B cell (primary cell): ENCODE results near the gene ATG12. TPM values are rescaled to one million over a fixed set of nuclear protein-coding genes. Genes with fewer than 3 reads are reported as not detected.

Source experiments
- ATAC-seq: fragments of 200-7000 bp; cut with Tn5 transposase; one replicate; pipeline ENCODE4 v1.10.0; 2021; ENCODE audit warnings: low read depth, mild to moderate bottlenecking, moderate number of reproducible peaks, moderate library complexity
- CTCF ChIA-PET: fragments of 350-600 bp; sonication (Branson Sonifier 250); formaldehyde crosslinking; loops from one replicate; lab custom pipeline; 2021; ENCODE audit warnings: antibody characterized with exemption, inconsistent platforms; lab: Charles Lee
- POLR2A ChIA-PET: fragments of 350-600 bp; sonication (Branson Sonifier 250); formaldehyde crosslinking; loops from one replicate; lab custom pipeline; 2021; ENCODE audit warnings: antibody characterized with exemption; lab: Charles Lee
- DNase-seq: peaks from one replicate; pipeline ENCODE4 v3.0.0; 2013
- H2AFZ ChIP-seq: 2 replicates; pipeline ENCODE4 v1.6.1; 2012; ENCODE audit warnings: mild to moderate bottlenecking, low read depth, low read length; ENCODE audit not compliant: insufficient read depth, poor library complexity, severe bottlenecking
- H3K27ac ChIP-seq, 2 donors: 1 replicate in 1 of 2; 2 replicates in 1 of 2; pipeline ENCODE4 v1.5.1; 2012 to 2013; ENCODE audit warnings: low read length in 2 of 2, mild to moderate bottlenecking in 2 of 2, moderate library complexity in 1 of 2
- H3K27me3 ChIP-seq, 4 experiments: fragments of 200-600 bp in 1 of 4; sonication (generic) in 1 of 4; replicated peaks in 1 of 4; 1 replicate in 2 of 4; 2 replicates in 2 of 4; pipeline versions ENCODE4 v1.6.1 to v1.7.0; 2013 to 2016; ENCODE audit warnings: low read length in 3 of 4, mild to moderate bottlenecking in 2 of 4, mixed read lengths in 1 of 4, moderate library complexity in 1 of 4; ENCODE audit not compliant: insufficient read depth in 4 of 4, control insufficient read depth in 3 of 4; ENCODE audit errors: control extremely low read depth in 1 of 4
- H3K36me3 ChIP-seq, 2 experiments: replicated peaks in 1 of 2; 1 replicate in 1 of 2; 2 replicates in 1 of 2; pipeline versions ENCODE4 v1.6.1 to v1.7.1; 2013; ENCODE audit warnings: low read length in 1 of 2; ENCODE audit not compliant: insufficient read depth in 2 of 2, control insufficient read depth in 1 of 2; ENCODE audit errors: control extremely low read depth in 1 of 2, extremely low read depth in 1 of 2
- H3K4me1 ChIP-seq, 2 donors: fragments of 200-600 bp in 1 of 2; sonication (generic) in 1 of 2; 1 replicate in 1 of 2; 2 replicates in 1 of 2; pipeline versions ENCODE4 v1.5.1 to v1.6.1; 2013 to 2017; ENCODE audit warnings: low read length in 2 of 2; ENCODE audit not compliant: control insufficient read depth in 2 of 2, insufficient read depth in 2 of 2
- H3K4me2 ChIP-seq: replicated peaks from 2 replicates; pipeline ENCODE3; 2012; ENCODE audit warnings: mild to moderate bottlenecking, low read depth, low read length; ENCODE audit not compliant: poor library complexity, severe bottlenecking
- H3K4me3 ChIP-seq, 5 experiments: fragments of 200-600 bp in 1 of 5; sonication (generic) in 1 of 5; 1 replicate in 3 of 5; 2 replicates in 2 of 5; pipeline versions ENCODE4 v1.5.1 to v1.7.0; 2011 to 2016; ENCODE audit warnings: low read length in 4 of 5, mild to moderate bottlenecking in 4 of 5, low read depth in 2 of 5, control low read depth in 1 of 5, moderate library complexity in 1 of 5; ENCODE audit not compliant: insufficient read depth in 1 of 5; ENCODE audit errors: control extremely low read depth in 1 of 5, extremely low read depth in 1 of 5
- H3K79me2 ChIP-seq: fragments of 200-600 bp; sonication (generic); one replicate; pipeline ENCODE4 v1.6.0; 2016; ENCODE audit warnings: low read length; ENCODE audit not compliant: control insufficient read depth, insufficient read depth
- H3K9ac ChIP-seq: fragments of 200-600 bp; sonication (generic); 2 replicates; pipeline ENCODE4 v1.6.1; 2017; ENCODE audit warnings: mild to moderate bottlenecking, low read length, moderate library complexity
- H3K9me3 ChIP-seq, 3 donors: one replicate each; pipeline versions ENCODE4 v1.6.1 to v1.7.1; 2013; ENCODE audit warnings: low read length in 2 of 3; ENCODE audit not compliant: control insufficient read depth in 2 of 3, insufficient read depth in 1 of 3; ENCODE audit errors: control extremely low read depth in 1 of 3
- H4K20me1 ChIP-seq: 2 replicates; pipeline ENCODE4 v1.6.0; 2012; ENCODE audit warnings: mild to moderate bottlenecking, low read length; ENCODE audit not compliant: insufficient read depth, control insufficient read depth, poor library complexity, severe bottlenecking
- H3K27ac Mint-ChIP-seq: one replicate; pipeline ENCODE4 v1.8.0; 2021; ENCODE audit warnings: mixed read lengths
- H3K27me3 Mint-ChIP-seq: one replicate; pipeline ENCODE4 v1.8.0; 2021; ENCODE audit warnings: mixed read lengths
- H3K4me1 Mint-ChIP-seq: one replicate; pipeline ENCODE4 v1.8.0; 2021; ENCODE audit warnings: mixed read lengths
- H3K4me3 Mint-ChIP-seq: one replicate; pipeline ENCODE4 v1.8.0; 2021; ENCODE audit warnings: mixed read lengths
- H3K9me3 Mint-ChIP-seq: one replicate; pipeline ENCODE4 v1.8.0; 2022; ENCODE audit warnings: mixed read lengths; ENCODE audit not compliant: insufficient read depth
- CTCF ChIP-seq: fragments of 200-600 bp; IDR thresholded peaks from one replicate; pipeline ENCODE4 v1.8.0; 2022; ENCODE audit warnings: antibody characterized with exemption, mild to moderate bottlenecking
- EZH2 ChIP-seq: IDR thresholded peaks from 2 replicates; pipeline ENCODE4 v1.6.1; 2012; ENCODE audit warnings: borderline replicate concordance, low read depth, mild to moderate bottlenecking, moderate library complexity, low read length; ENCODE audit not compliant: insufficient read depth, poor library complexity, severe bottlenecking
- intact Hi-C: fragments of 100-400 bp; cut with micrococcal nuclease; formaldehyde crosslinking; loops from one replicate; pipeline ENCODE4 v1.10.0; 2022
- polyA plus RNA-seq: library from polyadenylated mRNA; depleted of rRNA; stranded (reverse); fragments of >200 nt; gene quantifications from 2 replicates; pipeline ENCODE4 v1.2.3, GENCODE V29; 2012
- total RNA-seq, 2 donors: library from RNA; stranded (reverse); fragments of 120-200 nt in 1 of 2; gene quantifications; 1 replicate in 1 of 2; 2 replicates in 1 of 2; pipeline versions ENCODE4 v1.2.3 to v1.2.4, GENCODE V29; 2013 to 2022

The ATG12 gene
- total and polyA plus RNA-seq, 2 donors (not counting 1 experiment from before 2014, with no cell fraction given): 60.8 to 97.5 TPM

- Mint-ChIP-seq H3K4me3 (no peak overlapping the region), H3K27ac (no peak overlapping the region), H3K27me3 (peaks cover 52% of the 10 kb centered on the region), H3K4me1 (peaks cover 13% of the 10 kb centered on the region), H3K9me3 (no peaks in the 10 kb centered on the region)
- Histone ChIP-seq H3K9me3 (peaks cover 0 to 8% (median 0%) of the 10 kb centered on the region in 3 donors), H3K27ac (no peak overlapping the region), H3K27me3 (peaks cover 0 to 29% (median 24%) of the 10 kb centered on the region in 4 experiments), H3K4me3 (no peak overlapping the region), H3K9ac (no peak overlapping the region), H3K79me2 (no peaks in the 10 kb centered on the region), H3K36me3 (no peaks in the 10 kb centered on the region), H4K20me1 (no peaks in the 10 kb centered on the region), H3K4me2 (no peak overlapping the region), H3K4me1 (peaks cover 13 to 17% of the 10 kb centered on the region in 2 donors), H2AFZ (no peak overlapping the region)
- ATAC-seq: no peak
- ChIA-PET POLR2A (no interaction called here), CTCF (no interaction called here)
- intact Hi-C loops: no loop called here
- DNase-seq: no peak
- TF ChIP-seq EZH2: no peak
- no peak for TF ChIP-seq CTCF
These were observed 30.0 kb downstream of the ATG12 start for GRCh38 chr5:115811406-115811805.

GRCh38 chr5:115810761-115811160 lies 30.6 kb downstream of the ATG12 start:
- no peak overlapping the region for H3K27ac ChIP-seq
- DNase-seq (no peak), ATAC-seq (no peak)
- no peak overlapping the region for H3K4me2 ChIP-seq
- Mint-ChIP-seq H3K4me3 (no peak overlapping the region), H3K27ac (no peak overlapping the region), H3K4me1 (peaks cover 9% of the 10 kb centered on the region), H3K27me3 (peaks cover 51% of the 10 kb centered on the region), H3K9me3 (no peaks in the 10 kb centered on the region)
- H3K9ac ChIP-seq: no peak overlapping the region
- H3K9me3 ChIP-seq: peaks cover 0 to 4% (median 0%) of the 10 kb centered on the region in 3 donors
- H3K79me2 ChIP-seq: no peaks in the 10 kb centered on the region
- ChIA-PET POLR2A (no interaction called here), CTCF (interaction anchor here (1.2 kb wide), 1 partner anchor 9 kb away, joined by 3 read pairs; no protein-coding TSS in a partner anchor)
- intact Hi-C loops: no loop called here
- no peak overlapping the region for H2AFZ ChIP-seq
- H3K27me3 ChIP-seq: peaks cover 0 to 23% (median 21%) of the 10 kb centered on the region in 4 experiments
- H3K36me3 ChIP-seq: no peaks in the 10 kb centered on the region
- peaks cover 7 to 10% of the 10 kb centered on the region in 2 donors for H3K4me1 ChIP-seq
- H4K20me1 ChIP-seq: no peaks in the 10 kb centered on the region
- TF ChIP-seq EZH2: no peak
- H3K4me3 ChIP-seq: no peak overlapping the region
